Erythroblast (primary cell): Measurements from ENCODE around the gene ANO1.

Experiments used
- GATA1 ChIP-seq: IDR thresholded peaks from 2 replicates; pipeline ENCODE4 v1.6.1; 2011; ENCODE audit warnings: low read depth, mild to moderate bottlenecking, control low read depth, low read length, moderate library complexity
- POLR2A ChIP-seq: IDR thresholded peaks from 2 replicates; pipeline ENCODE4 v1.6.1; 2011; ENCODE audit warnings: mild to moderate bottlenecking, low read length

GRCh38 chr11:70082829-70083228, 4.7 kb downstream of the ANO1 start:
- TF ChIP-seq POLR2A: no peak
- TF ChIP-seq GATA1: no peak
